HPDE6-E6E7 (cell line): ENCODE results near the gene TTC39B.
A peak's percentile ranks its signal among the peaks of the same experiment; 100 is the strongest.
"Not testable (repeated sequence)": the region's sequence is repeated elsewhere in the genome, so short reads cannot be mapped to it uniquely, and the experiment has no call there.

ENCODE experiments used
- DNase-seq: peaks from one replicate; pipeline ENCODE4 v3.0.0; 2011; ENCODE audit warnings: missing footprints; ENCODE audit errors: extremely low spot score

The TTC39B gene

DNA sequence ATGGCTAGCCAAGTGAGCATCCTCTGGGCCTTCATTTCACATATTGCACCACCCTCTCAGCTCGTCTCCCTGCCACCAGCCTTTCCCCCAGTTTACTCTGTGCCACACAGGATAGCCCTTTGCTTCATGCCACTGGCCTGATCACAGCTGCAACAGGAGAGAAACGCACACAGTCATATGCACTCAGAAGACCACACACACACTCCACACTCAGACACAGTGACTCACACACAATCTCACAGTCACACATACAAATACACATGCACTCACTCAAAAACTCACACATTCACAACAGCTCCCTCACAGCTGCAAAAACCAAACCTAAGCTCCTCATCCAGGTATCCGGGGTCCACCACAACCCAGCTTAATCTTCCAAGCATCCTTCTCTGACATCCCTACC, 38.7 kb downstream of the TTC39B start:
- DNase-seq, result no peak

DNA sequence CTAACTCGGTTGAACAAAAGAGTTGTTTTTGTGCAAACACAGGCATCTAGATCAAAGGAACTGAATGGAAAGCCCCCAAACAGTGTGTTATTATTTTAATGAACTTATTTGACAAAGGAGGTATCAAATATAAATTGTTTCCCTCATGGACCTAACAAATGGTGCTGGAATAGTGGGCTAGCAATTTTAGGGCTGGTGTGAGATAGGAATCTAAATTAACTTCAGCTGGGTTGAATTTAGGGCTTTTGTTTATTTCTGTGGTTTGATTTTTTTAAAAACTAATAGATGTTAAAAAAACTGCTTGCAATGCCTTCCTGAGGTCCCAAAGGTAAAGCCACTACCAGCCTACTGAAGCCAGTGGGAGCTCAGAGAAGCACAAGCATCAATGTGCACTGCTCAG, 42.1 kb downstream of the TTC39B start:
- DNase-seq, result no peak

DNA sequence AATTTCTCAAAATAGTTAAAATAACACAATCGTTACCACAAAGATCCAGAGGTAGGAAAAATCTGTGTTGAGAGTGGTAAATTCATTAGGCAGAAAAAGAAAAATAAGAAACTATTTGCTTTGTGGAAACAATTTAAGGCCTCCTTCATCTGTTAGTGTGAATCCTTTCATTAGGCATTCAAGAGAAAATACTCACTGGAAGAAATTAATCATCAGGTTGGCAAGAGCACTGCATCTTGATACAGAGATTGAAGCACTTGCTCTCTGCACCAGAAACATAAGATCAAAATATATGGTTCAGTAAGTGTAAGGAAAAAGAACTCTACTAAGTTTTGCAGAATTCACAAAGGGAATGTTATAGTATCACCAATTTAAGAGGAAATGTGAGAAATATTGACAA, 44.4 kb downstream of the TTC39B start:
- DNase-seq, result no peak

DNA sequence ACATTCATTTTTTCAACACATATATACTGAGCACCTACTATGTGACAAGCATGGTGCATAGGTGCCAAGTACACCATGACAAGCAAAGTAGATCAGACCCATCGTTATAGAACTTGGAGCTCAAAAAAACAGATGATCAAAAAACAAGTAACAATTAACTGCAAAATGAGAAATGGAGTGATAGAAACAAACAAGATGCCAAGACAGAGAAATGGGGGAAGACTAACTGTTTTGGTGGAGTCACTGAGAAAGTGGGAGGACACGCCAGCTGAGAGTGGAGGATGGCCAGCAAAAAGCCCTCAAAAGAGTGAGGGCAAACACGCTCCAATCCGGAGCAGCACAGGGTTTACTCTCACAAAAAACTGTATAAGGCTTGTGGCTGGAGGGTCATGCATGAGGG, 50.6 kb downstream of the TTC39B start:
- no peak for DNase-seq

DNA sequence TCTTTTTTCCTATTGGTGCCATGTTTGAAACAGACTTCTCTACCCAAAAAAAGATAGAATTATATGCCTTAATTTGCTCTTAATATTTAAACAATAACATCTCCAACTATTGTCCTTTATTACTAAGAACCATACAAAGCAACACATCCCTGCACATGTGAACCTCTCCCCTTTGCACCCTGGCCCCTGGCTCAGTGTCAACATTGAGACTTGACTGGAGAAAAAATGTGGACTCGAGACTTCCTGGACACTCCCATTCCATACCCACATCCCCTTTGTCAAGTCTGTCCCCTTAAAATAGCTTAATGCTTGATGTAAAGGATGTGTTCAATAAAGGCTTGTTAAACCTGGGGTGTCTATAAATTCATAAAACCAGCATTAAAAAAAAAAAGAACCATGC, 53.2 kb downstream of the TTC39B start:
- no peak for DNase-seq

DNA sequence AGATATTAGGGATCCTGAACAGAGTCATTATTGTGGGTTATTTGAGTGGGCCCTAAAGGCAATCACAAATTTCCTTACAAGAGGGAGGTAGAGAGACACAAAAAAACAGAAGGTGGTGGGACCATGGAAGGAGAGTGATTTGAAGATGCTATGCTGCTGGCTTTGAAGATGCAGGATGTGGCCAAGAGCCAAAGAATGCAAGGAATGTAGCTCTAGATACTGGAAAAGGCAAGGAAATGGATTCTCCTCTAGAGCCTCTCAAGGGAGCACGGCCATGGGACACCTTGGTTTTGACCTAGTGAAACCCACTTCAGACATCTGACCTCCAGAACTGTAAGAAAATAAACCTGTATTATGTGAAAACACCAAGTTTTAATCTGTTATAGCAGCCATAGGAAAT, 53.8 kb downstream of the TTC39B start:
- DNase-seq, result no peak

DNA sequence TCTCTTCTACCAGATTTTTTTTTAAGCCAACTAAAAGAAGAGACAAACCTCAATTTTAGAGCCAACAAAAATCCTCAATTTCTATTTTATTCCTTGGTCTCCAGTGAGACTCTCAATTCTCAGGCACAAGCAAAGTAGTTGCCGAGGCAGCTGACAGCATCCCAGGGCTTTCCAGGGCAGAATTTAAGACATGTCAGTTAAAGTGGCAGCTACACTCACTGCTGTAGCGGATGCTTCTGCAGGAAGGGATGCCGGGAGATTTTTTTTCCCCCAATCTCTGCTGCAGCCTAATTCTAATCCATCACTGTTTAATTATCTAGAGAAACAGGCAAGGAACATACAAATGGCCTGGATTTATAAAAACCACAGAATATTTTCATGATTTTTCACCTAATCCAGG, 57.0 kb downstream of the TTC39B start:
- no peak for DNase-seq

DNA sequence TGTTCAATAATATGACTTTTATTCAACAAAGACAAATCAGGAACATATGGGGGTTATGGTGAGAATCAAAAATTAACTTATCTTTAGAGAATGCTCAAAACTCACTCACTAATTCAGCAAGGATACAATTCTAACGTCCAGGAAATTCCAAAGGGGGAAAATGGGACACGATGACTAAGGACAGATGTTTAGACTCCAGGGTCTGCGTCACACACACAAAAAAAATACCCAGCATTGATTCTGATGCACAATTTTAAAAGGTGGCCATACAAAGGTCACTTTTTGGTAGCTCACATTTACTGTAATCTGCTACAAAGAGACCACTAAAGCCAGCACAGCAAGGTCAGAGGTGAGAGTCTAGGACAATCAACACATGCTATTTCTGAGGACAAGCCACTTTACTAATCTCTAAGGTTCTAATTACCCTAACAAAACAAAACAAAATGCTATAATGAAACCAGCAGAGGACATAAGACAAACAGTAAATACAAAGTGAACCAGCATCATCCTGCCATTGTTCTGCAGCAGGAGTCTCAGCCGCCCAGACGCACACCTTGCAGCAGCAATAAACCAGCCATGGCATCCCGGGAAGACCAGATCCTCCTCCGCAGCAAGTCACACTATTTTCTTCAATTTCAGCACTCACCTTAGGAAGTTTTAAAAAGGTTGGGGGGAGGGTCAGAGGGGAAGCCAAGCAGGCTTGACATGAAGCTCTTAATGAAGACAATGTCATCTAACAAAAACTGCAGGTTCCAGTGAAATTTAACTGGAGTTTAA, 57.8 kb downstream of the TTC39B start:
- DNase-seq, result no peak

DNA sequence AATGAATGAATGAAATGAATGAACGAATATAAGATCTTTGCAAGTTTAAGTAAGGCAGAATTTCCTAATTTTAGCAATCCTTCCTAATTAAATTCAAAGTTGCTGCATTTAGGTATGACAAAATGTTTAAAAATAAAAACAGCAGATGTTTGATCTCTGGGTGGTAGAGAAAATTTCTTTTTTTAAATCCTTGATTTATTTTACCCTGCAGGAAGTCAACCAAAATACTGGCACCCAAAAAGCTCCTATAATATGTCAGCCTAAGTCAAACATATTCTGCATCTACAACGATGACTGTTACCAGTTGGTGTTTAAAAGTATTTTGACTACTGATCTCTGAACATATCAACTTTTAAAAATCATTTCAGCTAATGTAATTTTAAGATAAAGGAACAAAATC, 58.4 kb downstream of the TTC39B start:
- no peak for DNase-seq

DNA sequence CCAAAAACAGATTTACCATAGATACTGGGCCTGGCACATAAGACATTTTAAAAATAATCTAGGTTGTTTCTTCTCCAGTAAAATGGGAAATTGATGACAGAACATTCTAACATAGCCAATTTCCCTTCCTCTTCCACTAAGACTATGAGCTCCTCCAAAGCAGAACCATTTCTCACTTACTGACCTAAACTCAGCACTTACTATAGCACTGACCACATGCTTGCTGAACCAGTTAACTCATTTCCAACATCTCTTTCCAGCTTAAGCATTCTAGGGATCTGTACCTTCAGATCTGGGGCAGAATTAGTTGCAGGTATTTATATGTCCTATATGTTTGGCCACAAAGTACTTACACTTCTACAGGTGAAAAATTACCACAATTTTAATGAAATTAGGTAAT, 58.9 kb downstream of the TTC39B start:
- no peak for DNase-seq

DNA sequence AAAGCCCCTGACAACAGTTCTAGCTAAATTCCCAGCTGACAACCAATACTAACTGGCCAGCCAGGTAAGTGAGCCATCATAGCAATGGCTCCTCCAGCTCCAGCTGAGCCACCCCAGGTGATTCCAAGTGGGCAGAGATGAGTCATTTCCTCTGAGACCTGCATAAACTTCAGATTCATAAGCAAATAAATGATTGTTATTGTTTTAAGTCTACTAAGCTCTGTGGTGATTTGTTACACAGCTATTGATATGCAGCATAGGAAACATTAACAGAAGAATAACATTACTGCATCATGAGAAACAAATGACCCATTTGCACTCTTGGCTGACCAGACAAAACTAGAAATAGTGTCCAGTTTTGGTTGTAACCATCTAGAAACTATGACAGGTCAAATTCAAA, 60.3 kb downstream of the TTC39B start:
- peak; percentile 45 for DNase-seq

DNA sequence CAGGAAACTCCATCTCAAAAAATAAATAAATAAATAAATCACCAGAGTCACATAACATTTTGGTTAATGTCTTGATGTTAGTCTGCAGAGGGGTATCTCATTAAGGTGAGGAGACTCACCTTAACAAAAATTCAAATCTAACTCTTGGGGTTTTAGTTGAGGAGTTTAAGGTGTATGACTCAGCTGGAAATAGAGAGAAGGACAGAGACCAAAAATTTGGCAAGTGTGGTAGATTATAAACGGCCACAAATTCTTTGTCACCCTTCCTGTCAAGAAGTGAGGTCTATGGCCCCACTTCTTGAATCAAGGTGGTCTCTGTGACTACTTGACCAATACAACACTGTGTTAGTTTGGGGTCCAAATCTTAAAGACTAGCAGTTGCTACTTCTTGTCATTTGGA, 60.8 kb downstream of the TTC39B start:
- DNase-seq, result no peak

DNA sequence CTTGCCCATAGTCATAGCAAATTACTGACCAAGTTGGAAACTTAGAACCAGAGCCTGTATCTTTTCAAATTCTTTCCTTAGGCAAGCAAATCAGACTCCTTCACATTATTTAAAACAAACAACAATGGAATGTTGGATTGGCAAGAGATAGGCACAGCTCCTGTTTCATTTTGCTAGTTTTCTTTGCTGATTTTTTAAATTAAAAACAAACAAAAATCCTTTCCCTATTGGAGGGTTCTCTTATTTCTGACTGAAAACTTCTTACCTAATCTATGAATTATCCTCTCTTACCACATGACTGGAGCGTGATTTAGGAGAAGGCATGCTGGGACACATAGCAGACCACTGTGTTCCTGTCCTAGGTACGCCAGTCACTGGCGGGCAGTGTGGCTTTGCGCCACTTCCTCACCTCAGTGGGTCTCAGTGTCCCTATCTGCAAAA, 63.0 kb downstream of the TTC39B start:
- DNase-seq, result no peak

DNA sequence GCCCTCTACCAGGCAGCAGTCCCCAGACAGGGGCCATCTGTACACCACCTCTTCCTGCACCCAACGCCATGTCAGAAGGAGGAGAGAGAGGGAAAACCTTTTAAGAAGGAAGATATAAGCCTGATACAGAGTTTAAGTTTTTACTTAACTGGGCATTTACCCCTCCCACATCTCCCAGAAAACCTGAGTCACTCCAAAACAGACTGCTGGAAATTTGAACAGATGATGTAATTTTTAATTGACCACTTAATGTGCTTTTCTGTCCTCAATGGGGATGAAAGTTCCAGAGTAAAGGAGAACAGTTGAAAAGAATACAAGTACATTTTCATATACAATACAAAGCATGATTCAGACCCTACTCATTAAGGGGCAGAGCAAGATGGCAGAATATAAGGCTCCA, 63.9 kb downstream of the TTC39B start:
- no peak for DNase-seq

DNA sequence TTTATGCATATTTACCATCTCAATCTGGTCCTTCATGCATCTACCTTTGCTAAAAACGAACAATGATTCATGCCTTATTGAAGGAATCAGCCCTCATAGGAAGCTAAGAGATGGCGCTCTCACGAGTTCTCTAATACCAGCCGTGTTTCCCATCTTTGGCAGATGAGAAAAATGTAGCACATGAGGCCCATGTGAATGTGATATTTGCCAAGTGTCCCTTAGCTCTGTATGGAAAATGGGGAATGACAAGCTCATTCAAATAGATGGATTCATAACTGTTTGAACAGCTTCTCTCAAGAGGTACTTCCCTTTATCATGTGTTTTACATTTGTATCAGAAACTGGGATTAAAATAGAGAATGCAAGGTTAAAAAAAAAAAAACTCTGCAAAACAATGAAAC, 66.1 kb downstream of the TTC39B start:
- DNase-seq, result no peak

DNA sequence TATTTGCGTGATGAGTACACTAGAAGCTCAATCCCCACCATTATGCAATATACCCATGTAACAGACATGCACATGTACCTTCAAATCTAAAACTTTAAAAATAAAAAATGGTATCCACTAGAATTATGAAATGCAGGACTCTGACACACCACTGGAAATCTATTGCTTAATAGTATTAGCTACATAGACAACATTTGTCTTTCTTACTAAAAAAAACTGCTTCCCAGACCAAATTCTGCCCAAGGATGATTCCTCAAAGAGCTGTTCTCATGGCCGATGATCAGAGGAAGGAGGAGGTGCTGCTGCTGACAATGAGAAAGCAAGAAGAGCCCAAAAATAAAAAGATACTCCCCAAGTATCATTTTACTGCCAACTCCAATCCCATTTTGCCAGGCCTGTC, 67.2 kb downstream of the TTC39B start:
- no peak for DNase-seq

DNA sequence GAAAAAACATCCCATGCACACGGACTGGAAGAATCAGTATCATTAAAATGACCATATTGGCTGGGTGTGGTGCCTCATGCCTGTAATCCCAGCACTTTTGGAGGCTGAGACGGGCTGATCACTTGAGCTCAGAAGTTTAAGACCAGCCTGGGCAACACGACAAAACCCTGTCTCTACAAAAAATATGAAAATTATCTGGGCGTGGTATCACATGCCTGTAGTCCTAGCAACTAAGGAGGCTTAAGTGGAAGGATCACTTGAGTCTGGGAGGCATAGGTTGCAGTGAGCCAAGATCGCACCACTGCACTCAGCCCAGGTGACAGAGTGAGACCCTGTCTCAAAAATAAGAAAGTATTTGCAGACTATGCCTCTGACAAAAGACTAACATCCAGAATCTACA, 68.4 kb downstream of the TTC39B start:
- no peak for DNase-seq

DNA sequence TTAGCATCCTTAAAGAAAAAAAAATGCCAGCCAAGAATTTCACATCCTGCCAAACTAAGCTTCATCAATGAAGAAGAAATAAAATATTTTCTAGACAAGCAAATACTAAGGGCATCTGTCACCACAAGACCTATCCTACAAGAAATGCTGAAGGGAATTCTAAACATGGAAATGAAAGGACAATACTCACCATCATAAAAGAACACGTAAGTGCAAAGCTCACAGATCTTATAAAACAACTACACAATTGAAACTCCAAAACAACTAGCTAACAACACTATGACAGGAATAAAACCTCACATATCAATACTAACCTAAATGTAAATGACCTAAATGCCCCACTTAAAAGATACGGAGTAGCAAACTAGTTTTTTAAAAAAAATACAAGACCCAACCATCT, 71.4 kb downstream of the TTC39B start:
- DNase-seq, result no peak

DNA sequence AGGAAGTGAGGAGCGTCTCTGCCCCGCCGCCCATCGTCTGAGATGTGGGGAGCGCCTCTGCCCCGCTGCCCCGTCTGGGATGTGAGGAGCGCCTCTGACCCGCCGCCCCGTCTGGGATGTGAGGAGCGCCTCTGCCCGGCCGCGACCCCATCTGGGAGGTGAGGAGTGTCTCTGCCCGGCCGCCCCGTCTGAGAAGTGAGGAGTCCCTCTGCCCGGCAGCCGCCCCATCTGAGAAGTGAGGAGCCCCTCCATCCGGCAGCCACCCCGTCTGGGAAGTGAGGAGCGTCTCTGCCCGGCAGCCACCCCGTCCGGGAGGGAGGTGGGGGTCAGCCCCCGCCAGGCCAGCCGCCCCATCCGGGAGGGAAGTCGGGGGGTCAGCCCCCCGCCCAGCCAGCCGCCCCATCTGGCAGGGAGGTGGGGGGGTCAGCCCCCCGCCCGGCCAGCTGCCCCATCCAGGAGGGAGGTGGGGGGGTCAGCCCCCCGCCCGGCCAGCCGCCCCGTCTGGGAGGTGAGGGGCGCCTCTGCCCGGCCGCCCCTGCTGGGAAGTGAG, 73.0 kb downstream of the TTC39B start:
- not testable (repeated sequence) for DNase-seq

DNA sequence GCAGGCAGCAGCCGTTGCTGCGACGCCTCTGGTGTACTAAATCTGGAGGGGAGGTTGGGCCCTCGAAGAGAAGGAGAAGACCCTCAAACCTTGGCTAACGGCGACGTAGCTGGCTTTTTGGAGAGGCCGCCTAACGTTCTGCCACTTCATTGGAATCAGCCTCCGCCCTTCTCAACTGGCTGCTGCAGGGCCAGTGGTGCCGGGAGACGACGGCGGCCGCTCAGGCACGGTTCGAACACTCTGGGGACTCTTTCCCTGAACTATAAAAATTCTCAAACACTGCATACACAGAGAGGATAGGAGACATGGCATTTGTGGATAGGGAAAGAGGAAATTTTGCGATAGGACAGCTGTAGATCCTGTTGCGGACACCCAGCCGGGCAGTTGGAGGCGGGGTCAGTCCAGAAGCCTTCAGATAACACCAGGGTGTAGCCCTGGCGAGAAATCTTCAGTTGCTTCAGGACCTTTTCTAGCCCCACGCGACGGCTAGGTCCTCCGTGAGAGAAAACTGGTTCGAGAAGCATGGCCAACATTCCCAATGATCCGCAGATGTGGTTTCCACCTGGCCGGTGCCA, 74.2 kb downstream of the TTC39B start:
- DNase-seq, result not testable (repeated sequence)

DNA sequence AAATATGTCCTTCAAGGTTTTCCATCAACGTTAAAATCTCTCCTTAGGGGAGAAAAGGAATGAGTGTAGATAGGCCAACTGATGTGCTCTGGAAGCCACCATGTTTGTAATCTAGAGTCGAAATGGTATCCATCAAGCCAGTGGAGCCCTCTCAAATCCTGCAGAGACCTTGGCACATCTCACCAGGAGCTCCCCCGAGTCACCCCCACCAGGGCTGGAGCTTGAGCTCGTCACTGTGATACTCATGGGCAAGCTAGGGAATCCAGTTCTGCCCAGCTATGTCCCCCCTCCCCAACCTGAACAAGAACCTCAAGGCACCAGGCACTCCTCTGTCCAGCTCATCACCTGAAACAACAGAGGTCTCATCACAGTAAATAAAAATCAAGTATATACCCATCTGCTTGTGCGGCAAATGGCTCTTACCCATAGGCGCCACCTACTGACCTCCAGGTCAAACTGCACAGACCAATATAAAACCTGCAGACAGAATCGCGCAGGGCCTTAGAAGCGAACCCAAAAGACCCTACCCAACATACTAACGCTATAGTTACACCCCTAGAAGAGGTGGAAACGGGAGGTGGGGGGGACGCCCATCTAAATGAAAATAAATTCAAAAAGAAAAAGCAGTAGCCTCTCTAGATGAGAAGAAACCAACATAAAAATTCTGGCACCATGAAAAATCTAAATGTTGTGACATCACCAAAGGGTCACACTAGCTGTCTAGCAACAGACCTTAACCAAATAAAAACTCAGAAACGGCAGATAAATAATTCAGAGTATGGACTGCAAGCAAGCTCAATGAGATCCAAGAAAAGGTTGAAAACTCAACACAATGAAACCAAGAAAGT, 75.0 kb downstream of the TTC39B start:
- no peak for DNase-seq

DNA sequence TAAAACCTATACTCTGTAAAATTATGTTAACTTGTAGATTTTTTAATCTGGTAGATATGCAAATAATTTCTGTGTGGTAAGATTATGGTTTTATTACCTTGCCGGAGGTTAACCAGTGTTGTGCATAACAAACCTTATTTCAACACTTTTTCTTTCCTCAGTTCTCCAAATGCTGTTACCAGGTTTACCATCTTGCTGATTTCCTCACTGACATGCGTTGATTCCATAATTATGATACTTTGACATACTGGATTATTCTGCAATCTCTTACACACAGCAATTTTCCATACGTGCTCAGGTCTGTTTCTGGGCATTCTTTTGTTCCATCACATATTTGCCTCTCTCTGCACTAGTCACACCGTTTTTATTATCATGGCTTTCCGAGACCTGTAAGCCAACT, 77.6 kb downstream of the TTC39B start:
- no peak for DNase-seq

DNA sequence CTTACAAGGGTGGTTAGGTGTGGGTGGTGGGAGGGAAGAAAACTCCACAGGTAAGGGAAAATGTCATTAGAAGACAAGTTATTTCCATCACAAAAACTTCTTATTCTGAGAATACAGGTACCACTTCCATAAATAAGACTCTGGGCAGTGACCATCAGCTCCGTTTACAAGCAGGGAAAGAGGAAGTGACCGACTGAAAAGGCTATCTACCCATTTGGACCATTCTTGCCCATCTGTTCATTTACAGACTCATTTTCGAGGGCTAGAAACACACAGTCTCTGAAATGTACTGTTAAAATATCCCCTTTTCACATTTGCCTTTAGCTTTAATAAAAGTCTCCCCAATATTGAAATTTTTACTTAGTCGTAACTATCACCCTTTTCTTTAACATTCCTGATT, 79.5 kb downstream of the TTC39B start:
- DNase-seq, result no peak
